ENCODE results near the gene LAIR2.

Gene LAIR2

GRCh38 chr19:54518844-54519243 is 16.2 kb downstream of the LAIR2 start:
- H2BK5ac ChIP-seq (ENCODE audit: low read length), result no peak overlapping the region
- H2AFZ ChIP-seq (ENCODE audit: low read length), result no peak overlapping the region
- H2AK5ac ChIP-seq (ENCODE audit: low read depth, low read length), result no peak overlapping the region
- no peaks in the 10 kb centered on the region for H3K36me3 ChIP-seq (replicated peaks in 1 of 2; ENCODE audit: control insufficient read depth in 2 of 2, insufficient read depth in 2 of 2, low read length in 2 of 2)
- peaks cover 0 to 43% of the 10 kb centered on the region in 2 donors for H3K9me3 ChIP-seq (replicated peaks in 1 of 2; ENCODE audit: control insufficient read depth in 2 of 2, insufficient read depth in 1 of 2, low read depth in 1 of 2, low read length in 2 of 2)
- no peak overlapping the region for H3K4ac ChIP-seq (ENCODE audit: low read length)
- no peak overlapping the region for H3K14ac ChIP-seq (ENCODE audit: low read length)
- H3K27me3 ChIP-seq (ENCODE audit: control insufficient read depth in 3 of 3, insufficient read depth in 3 of 3, low read depth in 1 of 3, low read length in 3 of 3), result peaks cover 0 to 9% (median 0%) of the 10 kb centered on the region in 3 experiments
- no peak overlapping the region for H2BK12ac ChIP-seq (ENCODE audit: low read length)
- no peak overlapping the region for H3K18ac ChIP-seq (ENCODE audit: low read length)
- no peaks in the 10 kb centered on the region for H3K79me1 ChIP-seq (ENCODE audit: low read depth, low read length)
- H4K91ac ChIP-seq (ENCODE audit: low read depth, low read length, poor library complexity), result no peak overlapping the region
- H4K8ac ChIP-seq (ENCODE audit: low read depth, low read length), result no peak overlapping the region
- no peak overlapping the region for H3K9ac ChIP-seq (ENCODE audit: low read depth, low read length, poor library complexity)
- H2BK120ac ChIP-seq (ENCODE audit: low read depth, low read length), result no peak overlapping the region
- H3K27ac ChIP-seq (replicated peaks; ENCODE audit: low read length), result no peak overlapping the region
- no peak for DNase-seq (ENCODE audit: low spot score)
- no peak overlapping the region for H3K23ac ChIP-seq (ENCODE audit: low read depth, low read length, poor library complexity)
- no peak overlapping the region for H2BK15ac ChIP-seq (ENCODE audit: low read length)
- no peak overlapping the region for H3K4me3 ChIP-seq (ENCODE audit: low read length in 2 of 2)
- H3K4me2 ChIP-seq (ENCODE audit: insufficient read depth, low read length, poor library complexity, severe bottlenecking), result no peak overlapping the region
- WGBS, 2 donors (ENCODE audit: extremely low coverage in 2 of 2, insufficient read length in 2 of 2, insufficient replicate concordance in 1 of 2), result no CpG with 5 or more reads among the region's 5 CpGs
- H3K4me1 ChIP-seq (ENCODE audit: control insufficient read depth in 2 of 2, insufficient read depth in 1 of 2, low read depth in 1 of 2, low read length in 2 of 2), result no peaks in the 10 kb centered on the region

GRCh38 chr19:54521022-54521859 is 18.6 kb downstream of the LAIR2 start:
- H3K9me3 ChIP-seq (replicated peaks in 1 of 2; ENCODE audit: control insufficient read depth in 2 of 2, insufficient read depth in 1 of 2, low read depth in 1 of 2, low read length in 2 of 2), result peaks cover 0 to 36% of the 10 kb centered on the region in 2 donors
- H2AFZ ChIP-seq (ENCODE audit: low read length), result no peak overlapping the region
- no peaks in the 10 kb centered on the region for H3K4me1 ChIP-seq (ENCODE audit: control insufficient read depth in 2 of 2, insufficient read depth in 1 of 2, low read depth in 1 of 2, low read length in 2 of 2)
- no peak overlapping the region for H3K27ac ChIP-seq (replicated peaks; ENCODE audit: low read length)
- H3K79me1 ChIP-seq (ENCODE audit: low read depth, low read length), result no peaks in the 10 kb centered on the region
- no peak overlapping the region for H4K8ac ChIP-seq (ENCODE audit: low read depth, low read length)
- H4K91ac ChIP-seq (ENCODE audit: low read depth, low read length, poor library complexity), result no peak overlapping the region
- H2AK5ac ChIP-seq (ENCODE audit: low read depth, low read length), result no peak overlapping the region
- H2BK120ac ChIP-seq (ENCODE audit: low read depth, low read length), result no peak overlapping the region
- no peak for DNase-seq (ENCODE audit: low spot score)
- no peak overlapping the region for H3K4me3 ChIP-seq (ENCODE audit: low read length in 2 of 2)
- no CpG with 5 or more reads among the region's 18 CpGs for WGBS, 2 donors (ENCODE audit: extremely low coverage in 2 of 2, insufficient read length in 2 of 2, insufficient replicate concordance in 1 of 2)
- H3K4me2 ChIP-seq (ENCODE audit: insufficient read depth, low read length, poor library complexity, severe bottlenecking), result no peak overlapping the region
- H3K9ac ChIP-seq (ENCODE audit: low read depth, low read length, poor library complexity), result no peak overlapping the region
- no peak overlapping the region for H2BK5ac ChIP-seq (ENCODE audit: low read length)
- H3K14ac ChIP-seq (ENCODE audit: low read length), result no peak overlapping the region
- H2BK15ac ChIP-seq (ENCODE audit: low read length), result no peak overlapping the region
- H3K27me3 ChIP-seq (ENCODE audit: control insufficient read depth in 3 of 3, insufficient read depth in 3 of 3, low read depth in 1 of 3, low read length in 3 of 3), result peaks cover 0 to 9% (median 0%) of the 10 kb centered on the region in 3 experiments
- no peaks in the 10 kb centered on the region for H3K36me3 ChIP-seq (replicated peaks in 1 of 2; ENCODE audit: control insufficient read depth in 2 of 2, insufficient read depth in 2 of 2, low read length in 2 of 2)
- H3K23ac ChIP-seq (ENCODE audit: low read depth, low read length, poor library complexity), result no peak overlapping the region
- no peak overlapping the region for H3K4ac ChIP-seq (ENCODE audit: low read length)
- no peak overlapping the region for H3K18ac ChIP-seq (ENCODE audit: low read length)
- H2BK12ac ChIP-seq (ENCODE audit: low read length), result no peak overlapping the region

- no peak overlapping the region for H4K91ac ChIP-seq (ENCODE audit: low read depth, low read length, poor library complexity)
- H3K14ac ChIP-seq (ENCODE audit: low read length), result no peak overlapping the region
- H3K4me2 ChIP-seq (ENCODE audit: insufficient read depth, low read length, poor library complexity, severe bottlenecking), result no peak overlapping the region
- H3K27me3 ChIP-seq (ENCODE audit: control insufficient read depth in 3 of 3, insufficient read depth in 3 of 3, low read depth in 1 of 3, low read length in 3 of 3), result peaks cover 0 to 11% (median 0%) of the 10 kb centered on the region in 3 experiments
- H3K9ac ChIP-seq (ENCODE audit: low read depth, low read length, poor library complexity), result no peak overlapping the region
- H2BK12ac ChIP-seq (ENCODE audit: low read length), result no peak overlapping the region
- no peak overlapping the region for H2AFZ ChIP-seq (ENCODE audit: low read length)
- no peak overlapping the region for H3K4me3 ChIP-seq (ENCODE audit: low read length in 2 of 2)
- no peak for DNase-seq (ENCODE audit: low spot score)
- H3K23ac ChIP-seq (ENCODE audit: low read depth, low read length, poor library complexity), result no peak overlapping the region
- no peak overlapping the region for H3K18ac ChIP-seq (ENCODE audit: low read length)
- H2AK5ac ChIP-seq (ENCODE audit: low read depth, low read length), result no peak overlapping the region
- H2BK15ac ChIP-seq (ENCODE audit: low read length), result no peak overlapping the region
- no peaks in the 10 kb centered on the region for H3K4me1 ChIP-seq (ENCODE audit: control insufficient read depth in 2 of 2, insufficient read depth in 1 of 2, low read depth in 1 of 2, low read length in 2 of 2)
- no CpG with 5 or more reads among the region's 6 CpGs for WGBS, 2 donors (ENCODE audit: extremely low coverage in 2 of 2, insufficient read length in 2 of 2, insufficient replicate concordance in 1 of 2)
- H3K36me3 ChIP-seq (replicated peaks in 1 of 2; ENCODE audit: control insufficient read depth in 2 of 2, insufficient read depth in 2 of 2, low read length in 2 of 2), result no peaks in the 10 kb centered on the region
- no peaks in the 10 kb centered on the region for H3K79me1 ChIP-seq (ENCODE audit: low read depth, low read length)
- H3K9me3 ChIP-seq (replicated peaks in 1 of 2; ENCODE audit: control insufficient read depth in 2 of 2, insufficient read depth in 1 of 2, low read depth in 1 of 2, low read length in 2 of 2), result peaks cover 0 to 39% of the 10 kb centered on the region in 2 donors
- H2BK120ac ChIP-seq (ENCODE audit: low read depth, low read length), result no peak overlapping the region
- H3K27ac ChIP-seq (replicated peaks; ENCODE audit: low read length), result no peak overlapping the region
- no peak overlapping the region for H3K4ac ChIP-seq (ENCODE audit: low read length)
- H2BK5ac ChIP-seq (ENCODE audit: low read length), result no peak overlapping the region
- H4K8ac ChIP-seq (ENCODE audit: low read depth, low read length), result no peak overlapping the region
Measured at GRCh38 chr19:54521860-54522513, 19.4 kb downstream of the LAIR2 start.

GRCh38 chr19:54523403-54523802 is 20.8 kb downstream of the LAIR2 start:
- Histone ChIP-seq H3K18ac (ENCODE audit: low read length) (no peak overlapping the region), H2AFZ (ENCODE audit: low read length) (no peak overlapping the region), H4K91ac (ENCODE audit: low read depth, low read length, poor library complexity) (no peak overlapping the region), H2BK12ac (ENCODE audit: low read length) (no peak overlapping the region), H3K79me1 (ENCODE audit: low read depth, low read length) (no peaks in the 10 kb centered on the region), H3K4ac (ENCODE audit: low read length) (no peak overlapping the region), H2BK120ac (ENCODE audit: low read depth, low read length) (no peak overlapping the region), H3K14ac (ENCODE audit: low read length) (no peak overlapping the region), H3K4me3 (ENCODE audit: low read length in 2 of 2) (no peak overlapping the region), H3K9me3 (replicated peaks in 1 of 2; ENCODE audit: control insufficient read depth in 2 of 2, insufficient read depth in 1 of 2, low read depth in 1 of 2, low read length in 2 of 2) (peaks cover 0 to 41% of the 10 kb centered on the region in 2 donors), H4K8ac (ENCODE audit: low read depth, low read length) (no peak overlapping the region), H3K27me3 (ENCODE audit: control insufficient read depth in 3 of 3, insufficient read depth in 3 of 3, low read depth in 1 of 3, low read length in 3 of 3) (peaks cover 0 to 11% (median 0%) of the 10 kb centered on the region in 3 experiments), H3K4me1 (ENCODE audit: control insufficient read depth in 2 of 2, insufficient read depth in 1 of 2, low read depth in 1 of 2, low read length in 2 of 2) (no peaks in the 10 kb centered on the region), H3K27ac (replicated peaks; ENCODE audit: low read length) (no peak overlapping the region), H2BK5ac (ENCODE audit: low read length) (no peak overlapping the region), H3K9ac (ENCODE audit: low read depth, low read length, poor library complexity) (no peak overlapping the region), H2BK15ac (ENCODE audit: low read length) (no peak overlapping the region), H2AK5ac (ENCODE audit: low read depth, low read length) (no peak overlapping the region), H3K4me2 (ENCODE audit: insufficient read depth, low read length, poor library complexity, severe bottlenecking) (no peak overlapping the region), H3K36me3 (replicated peaks in 1 of 2; ENCODE audit: control insufficient read depth in 2 of 2, insufficient read depth in 2 of 2, low read length in 2 of 2) (no peaks in the 10 kb centered on the region), H3K23ac (ENCODE audit: low read depth, low read length, poor library complexity) (no peak overlapping the region)
- no CpG with 5 or more reads among the region's 5 CpGs for WGBS, 2 donors (ENCODE audit: extremely low coverage in 2 of 2, insufficient read length in 2 of 2, insufficient replicate concordance in 1 of 2)
- DNase-seq (ENCODE audit: low spot score), result no peak
